ENCODE results near the gene RFX7.
A peak's percentile ranks its signal among the peaks of the same experiment; 100 is the strongest.

The RFX7 gene

DNA sequence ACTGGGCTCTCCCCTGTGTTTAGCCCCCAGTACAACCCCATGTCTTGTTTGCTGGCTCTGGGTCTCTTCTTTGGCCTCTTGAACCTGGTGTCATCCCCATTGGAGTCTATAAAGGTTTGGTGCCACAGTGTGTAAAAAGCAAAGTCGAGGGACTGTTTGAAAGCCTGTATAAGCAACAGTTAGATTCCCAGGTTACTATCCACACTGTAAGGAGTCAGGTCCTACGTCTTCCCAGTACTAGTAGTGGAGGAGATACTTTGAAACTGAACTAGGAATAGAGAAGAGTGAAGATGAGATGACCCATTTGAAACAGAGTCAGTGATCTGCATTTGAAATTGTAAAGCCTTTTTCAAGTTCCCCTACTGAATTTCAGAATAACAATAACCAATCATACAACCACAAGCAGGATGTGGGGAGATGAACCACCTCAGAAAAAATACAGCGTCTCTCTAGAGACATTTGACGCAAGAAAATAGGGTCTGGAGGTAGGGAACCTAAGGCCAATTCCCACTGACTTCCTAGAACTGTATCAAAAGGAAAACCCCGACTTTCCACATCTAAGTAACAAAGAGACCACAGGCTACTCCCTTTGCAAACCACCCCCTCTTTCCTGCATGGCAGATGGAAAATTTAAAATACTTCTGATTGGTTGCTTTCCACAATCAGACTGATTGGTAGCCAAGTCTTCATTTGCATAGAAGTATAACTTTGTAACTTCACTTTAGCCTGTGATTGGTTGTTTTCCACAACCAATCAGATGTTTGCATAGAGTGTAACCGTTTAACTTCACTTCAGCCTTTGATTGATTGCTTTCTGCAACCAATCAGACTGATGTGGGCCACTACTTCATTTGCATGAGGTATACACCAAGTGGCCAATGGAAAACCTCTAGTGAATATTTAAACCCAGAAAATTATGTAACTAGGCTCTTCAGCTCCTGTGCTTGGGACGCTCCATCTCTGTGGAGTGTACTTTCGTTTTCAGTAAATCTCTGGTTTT is 200.4 kb downstream of the RFX7 start:
- no peaks in the 10 kb centered on the region for H3K36me3 ChIP-seq (ENCODE audit: control insufficient read depth, insufficient read depth, low read length)
- H3K4me3 ChIP-seq (ENCODE audit: low read depth, low read length), result no peak overlapping the region
- no peak overlapping the region for H2AFZ ChIP-seq
- TF ChIP-seq, protein P1, sequence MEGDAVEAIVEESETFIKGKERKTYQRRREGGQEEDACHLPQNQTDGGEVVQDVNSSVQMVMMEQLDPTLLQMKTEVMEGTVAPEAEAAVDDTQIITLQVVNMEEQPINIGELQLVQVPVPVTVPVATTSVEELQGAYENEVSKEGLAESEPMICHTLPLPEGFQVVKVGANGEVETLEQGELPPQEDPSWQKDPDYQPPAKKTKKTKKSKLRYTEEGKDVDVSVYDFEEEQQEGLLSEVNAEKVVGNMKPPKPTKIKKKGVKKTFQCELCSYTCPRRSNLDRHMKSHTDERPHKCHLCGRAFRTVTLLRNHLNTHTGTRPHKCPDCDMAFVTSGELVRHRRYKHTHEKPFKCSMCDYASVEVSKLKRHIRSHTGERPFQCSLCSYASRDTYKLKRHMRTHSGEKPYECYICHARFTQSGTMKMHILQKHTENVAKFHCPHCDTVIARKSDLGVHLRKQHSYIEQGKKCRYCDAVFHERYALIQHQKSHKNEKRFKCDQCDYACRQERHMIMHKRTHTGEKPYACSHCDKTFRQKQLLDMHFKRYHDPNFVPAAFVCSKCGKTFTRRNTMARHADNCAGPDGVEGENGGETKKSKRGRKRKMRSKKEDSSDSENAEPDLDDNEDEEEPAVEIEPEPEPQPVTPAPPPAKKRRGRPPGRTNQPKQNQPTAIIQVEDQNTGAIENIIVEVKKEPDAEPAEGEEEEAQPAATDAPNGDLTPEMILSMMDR (IDR thresholded peaks at IDR 0.05), result no peak
- no peak overlapping the region for H3K4me2 ChIP-seq (ENCODE audit: low read length)
- H3K9me3 ChIP-seq (ENCODE audit: control insufficient read depth, low read length), result no peaks in the 10 kb centered on the region
- no peaks in the 10 kb centered on the region for H3K27me3 ChIP-seq (ENCODE audit: control insufficient read depth, insufficient read depth, low read length)
- H3K9ac ChIP-seq, result no peak overlapping the region
- peaks cover 7% of the 10 kb centered on the region for H3K4me1 ChIP-seq
- no peaks in the 10 kb centered on the region for H3K79me2 ChIP-seq
- H3K27ac ChIP-seq, result no peak overlapping the region

GRCh38 chr15:56042498-56042897 is 201.2 kb downstream of the RFX7 start:
- Histone ChIP-seq H3K4me1 (peaks cover 7% of the 10 kb centered on the region), H3K36me3 (ENCODE audit: control insufficient read depth, insufficient read depth, low read length) (no peaks in the 10 kb centered on the region), H3K4me3 (ENCODE audit: low read depth, low read length) (no peak overlapping the region), H3K4me2 (ENCODE audit: low read length) (no peak overlapping the region), H3K27me3 (ENCODE audit: control insufficient read depth, insufficient read depth, low read length) (no peaks in the 10 kb centered on the region), H3K79me2 (no peaks in the 10 kb centered on the region), H3K9me3 (ENCODE audit: control insufficient read depth, low read length) (no peaks in the 10 kb centered on the region), H2AFZ (peak overlapping the region; percentile 46), H3K9ac (no peak overlapping the region), H3K27ac (no peak overlapping the region)
- TF ChIP-seq, protein P1 (IDR thresholded peaks at IDR 0.05), result no peak

GRCh38 chr15:56042031-56042430 is 201.6 kb downstream of the RFX7 start:
- H3K36me3 ChIP-seq (ENCODE audit: control insufficient read depth, insufficient read depth, low read length), result no peaks in the 10 kb centered on the region
- no peak overlapping the region for H3K27ac ChIP-seq
- H3K27me3 ChIP-seq (ENCODE audit: control insufficient read depth, insufficient read depth, low read length), result no peaks in the 10 kb centered on the region
- H3K9ac ChIP-seq, result no peak overlapping the region
- H3K9me3 ChIP-seq (ENCODE audit: control insufficient read depth, low read length), result no peaks in the 10 kb centered on the region
- peaks cover 7% of the 10 kb centered on the region for H3K4me1 ChIP-seq
- TF ChIP-seq, protein P1 (IDR thresholded peaks at IDR 0.05), result no peak
- no peaks in the 10 kb centered on the region for H3K79me2 ChIP-seq
- peak overlapping the region; percentile 46 for H2AFZ ChIP-seq
- no peak overlapping the region for H3K4me2 ChIP-seq (ENCODE audit: low read length)
- H3K4me3 ChIP-seq (ENCODE audit: low read depth, low read length), result no peak overlapping the region

GRCh38 chr15:56040081-56041035 is 203.3 kb downstream of the RFX7 start:
- no peak overlapping the region for H2AFZ ChIP-seq
- no peak overlapping the region for H3K4me3 ChIP-seq (ENCODE audit: low read depth, low read length)
- H3K4me2 ChIP-seq (ENCODE audit: low read length), result no peak overlapping the region
- no peak overlapping the region for H3K27ac ChIP-seq
- TF ChIP-seq, protein P1 (IDR thresholded peaks at IDR 0.05), result no peak
- no peaks in the 10 kb centered on the region for H3K36me3 ChIP-seq (ENCODE audit: control insufficient read depth, insufficient read depth, low read length)
- no peaks in the 10 kb centered on the region for H3K27me3 ChIP-seq (ENCODE audit: control insufficient read depth, insufficient read depth, low read length)
- H3K9ac ChIP-seq, result no peak overlapping the region
- no peaks in the 10 kb centered on the region for H3K79me2 ChIP-seq
- H3K4me1 ChIP-seq, result peaks cover 7% of the 10 kb centered on the region
- no peaks in the 10 kb centered on the region for H3K9me3 ChIP-seq (ENCODE audit: control insufficient read depth, low read length)

Measured in parathyroid adenoma (tissue), 2 donors.